Stimulated activated CD4-positive, alpha-beta T cell treated with anti-CD3 and anti-CD28 coated beads, Interleukin-1b, Interleukin-23, amount 100 ng/mL, for 4 hours (primary cell): ENCODE measurements around the gene TMEM147.
A peak's percentile ranks its signal among the peaks of the same experiment; 100 is the strongest.

ENCODE experiments used
- DNase-seq, 2 donors: peaks; one replicate each; pipeline ENCODE4 v3.0.0-alpha.2; 2020; ENCODE audit warnings: low read depth in 2 of 2

The TMEM147 gene

DNA sequence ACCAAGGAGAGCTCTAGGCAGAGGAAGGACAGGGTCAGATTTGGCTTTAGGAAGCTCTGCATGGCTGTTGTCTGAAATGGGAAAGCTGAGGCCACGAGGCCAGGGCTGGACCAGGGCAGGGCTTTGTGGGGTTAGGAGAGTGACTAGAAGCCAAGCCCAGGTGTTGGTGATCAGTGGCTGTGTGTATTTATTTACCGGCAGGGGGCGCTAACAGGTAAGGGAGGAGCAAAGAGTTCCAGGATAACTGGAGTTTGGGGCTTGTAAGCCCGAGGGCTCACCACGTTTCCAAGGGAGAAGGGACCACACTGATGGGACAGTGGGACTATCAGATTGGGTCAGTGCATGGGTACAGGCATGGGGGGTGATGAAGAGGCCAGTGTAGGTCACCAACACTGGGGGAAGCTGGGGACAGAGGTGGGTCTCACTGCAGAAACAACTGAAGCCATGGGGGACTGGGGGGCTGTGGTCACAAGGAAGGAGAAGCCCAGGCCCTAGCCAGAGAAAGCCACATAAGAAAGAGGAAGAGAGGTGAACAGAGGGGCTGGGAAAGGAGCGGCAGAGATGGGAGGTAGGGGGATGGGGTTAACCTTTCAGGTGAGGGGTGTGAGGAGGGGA, 3.9 kb downstream of the TMEM147 start:
- DNase-seq: peak in 1 of 2 donors; percentile 43

DNA sequence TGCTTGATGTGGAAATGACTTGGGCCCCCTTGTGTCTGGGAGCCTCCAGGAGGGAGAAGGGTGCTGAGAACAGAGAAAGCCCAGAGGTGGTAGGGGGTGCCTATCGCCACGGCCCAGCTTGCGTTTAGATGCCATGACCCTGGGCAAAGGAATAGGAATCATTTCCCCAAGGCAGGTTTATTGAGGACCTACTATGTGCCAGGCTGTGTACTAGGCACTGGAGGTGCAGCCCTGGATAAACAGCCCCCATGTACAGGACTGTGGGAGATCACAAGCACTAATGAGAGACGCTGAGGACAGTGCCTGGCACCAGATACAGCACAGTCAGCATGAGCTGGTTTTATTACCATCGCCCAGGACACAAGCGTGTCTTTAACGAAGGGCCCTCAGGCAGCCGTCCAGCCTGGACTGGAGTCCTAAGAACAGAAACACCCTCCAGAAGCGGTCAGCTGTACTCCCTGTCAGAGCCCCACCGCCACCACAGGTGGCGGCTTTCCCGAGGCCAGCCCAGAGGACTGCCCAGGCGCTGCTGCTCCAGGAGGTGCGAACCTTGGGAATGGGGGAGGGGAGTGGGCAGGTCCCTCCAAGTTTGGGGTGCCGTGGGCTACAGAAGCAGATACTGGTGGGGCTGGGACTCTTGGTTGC, 4.6 kb downstream of the TMEM147 start:
- DNase-seq: no peak

DNA sequence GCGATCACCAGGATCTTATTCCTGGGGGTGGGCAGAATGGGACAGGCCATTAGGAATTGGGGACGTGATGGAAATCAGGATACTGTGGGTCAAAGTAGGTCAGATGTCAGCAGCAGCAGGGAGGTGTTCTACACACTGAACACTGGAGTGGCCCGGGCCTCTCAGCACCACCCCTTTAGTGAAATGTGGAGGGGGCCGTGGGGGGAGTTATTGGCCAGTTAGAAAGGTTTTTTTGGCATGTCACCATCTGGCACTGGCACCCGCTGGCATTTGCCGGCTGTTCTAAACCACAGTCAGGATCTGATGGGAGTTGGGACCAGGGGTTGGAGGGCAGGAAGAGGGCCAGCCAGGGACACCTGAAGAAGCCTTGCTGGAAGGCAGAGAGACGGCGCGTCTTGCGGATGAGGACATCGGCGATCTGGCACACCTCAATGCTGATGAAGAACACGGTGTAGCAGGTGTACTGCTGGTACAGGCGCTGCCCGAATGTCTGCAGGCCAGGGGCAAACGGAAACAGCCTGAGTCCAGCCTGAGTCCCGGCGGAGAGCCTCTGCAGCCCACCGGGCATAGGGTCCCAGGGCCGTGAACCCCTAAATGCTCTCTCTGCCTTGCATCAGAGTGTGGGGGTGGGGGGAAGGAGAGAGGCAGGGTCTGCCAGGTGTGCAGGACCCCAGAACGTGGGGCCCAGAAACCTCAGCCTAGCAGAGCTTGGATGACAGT, 5.8 kb downstream of the TMEM147 start:
- no peak for DNase-seq

DNA sequence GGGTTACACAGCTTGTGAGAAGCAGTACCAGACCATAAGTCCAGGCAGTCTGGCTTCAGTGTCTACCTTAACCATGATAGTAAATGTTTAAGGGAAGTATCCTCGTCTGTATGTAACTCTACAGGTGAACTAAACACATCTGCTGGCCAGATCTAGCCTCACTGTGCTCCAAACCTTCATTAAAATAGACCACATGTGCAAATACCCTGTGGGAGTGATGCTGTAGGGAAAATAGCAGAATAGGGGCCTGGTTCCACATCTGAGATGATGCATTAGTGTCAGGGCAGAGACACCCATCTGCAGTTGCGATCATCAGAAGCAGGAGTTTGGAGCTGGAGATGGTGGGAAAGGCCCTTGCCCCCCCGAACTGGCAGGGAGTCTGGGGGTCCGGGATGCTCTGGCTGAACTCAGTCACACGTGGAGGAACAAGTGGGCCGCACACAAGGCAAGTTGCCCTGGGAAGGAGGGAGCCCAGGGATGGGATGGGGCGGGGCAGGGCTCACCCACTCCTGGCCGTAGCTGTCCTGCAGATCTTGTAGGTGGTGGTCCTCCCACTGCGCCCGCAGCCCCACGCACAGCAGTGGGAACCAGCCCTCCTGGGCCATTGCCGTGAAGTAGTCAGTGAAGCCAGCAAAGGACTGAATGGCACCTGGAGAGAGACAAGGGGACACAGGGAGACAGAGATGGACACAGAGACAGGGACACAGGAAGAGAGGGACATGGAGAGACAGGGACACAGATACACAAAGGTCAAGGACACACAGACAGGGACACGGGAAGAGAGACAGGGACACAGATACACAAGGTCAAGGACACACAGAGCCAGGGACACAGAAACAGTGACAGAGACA, 7.3 kb downstream of the TMEM147 start:
- DNase-seq: no peak

DNA sequence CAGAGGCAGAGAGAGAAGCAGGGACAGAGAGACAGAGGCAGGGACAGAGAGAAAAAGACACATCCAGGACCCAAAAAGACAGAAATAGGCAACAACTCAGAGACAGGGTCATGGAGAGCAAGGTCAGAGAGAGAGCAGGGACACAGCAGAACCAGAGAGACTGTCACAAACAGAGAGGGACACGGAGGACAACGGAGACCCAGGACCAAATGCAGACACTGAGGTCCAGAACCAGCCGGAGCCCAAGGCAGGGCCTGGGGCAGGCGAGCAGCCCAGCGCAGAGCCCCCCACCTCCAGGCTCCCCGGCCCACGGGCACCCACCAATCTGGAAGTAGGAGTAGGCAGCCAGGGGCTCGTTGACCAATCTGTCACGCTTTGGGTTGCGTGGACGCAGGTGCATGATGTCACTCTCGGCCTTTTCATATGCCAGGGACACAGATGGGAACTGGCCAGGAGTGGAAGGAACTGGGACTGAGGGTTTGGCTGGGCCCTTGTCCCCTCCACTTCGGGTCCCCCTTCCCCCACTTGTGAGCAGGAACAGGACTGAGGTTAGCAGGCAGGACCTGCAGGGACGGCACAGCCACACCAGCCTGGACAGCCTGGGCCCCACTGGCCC, 8.1 kb downstream of the TMEM147 start:
- DNase-seq: no peak

DNA sequence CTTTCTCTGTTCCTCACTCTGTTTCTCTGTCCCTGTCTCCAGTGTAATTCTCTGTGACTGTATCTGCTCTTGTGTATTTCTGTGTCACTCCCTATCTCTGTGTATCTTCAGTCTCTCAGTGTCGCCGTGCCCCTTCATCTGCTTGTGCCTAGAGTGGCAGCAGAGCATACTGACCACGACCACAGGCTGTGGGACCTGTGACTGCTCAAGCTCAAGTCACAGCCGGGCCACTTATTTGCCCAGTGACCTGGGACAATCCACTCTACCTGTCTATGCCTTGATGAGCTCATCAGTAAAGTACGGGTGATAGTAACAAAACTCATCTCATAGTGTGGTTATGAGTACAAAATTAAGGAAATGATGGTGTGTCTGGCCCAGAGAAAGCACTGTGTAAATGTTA, 8.7 kb downstream of the TMEM147 start:
- DNase-seq: no peak

GRCh38 chr19:35555301-35556005, 10.0 kb downstream of the TMEM147 start:
- DNase-seq: no peak

DNA sequence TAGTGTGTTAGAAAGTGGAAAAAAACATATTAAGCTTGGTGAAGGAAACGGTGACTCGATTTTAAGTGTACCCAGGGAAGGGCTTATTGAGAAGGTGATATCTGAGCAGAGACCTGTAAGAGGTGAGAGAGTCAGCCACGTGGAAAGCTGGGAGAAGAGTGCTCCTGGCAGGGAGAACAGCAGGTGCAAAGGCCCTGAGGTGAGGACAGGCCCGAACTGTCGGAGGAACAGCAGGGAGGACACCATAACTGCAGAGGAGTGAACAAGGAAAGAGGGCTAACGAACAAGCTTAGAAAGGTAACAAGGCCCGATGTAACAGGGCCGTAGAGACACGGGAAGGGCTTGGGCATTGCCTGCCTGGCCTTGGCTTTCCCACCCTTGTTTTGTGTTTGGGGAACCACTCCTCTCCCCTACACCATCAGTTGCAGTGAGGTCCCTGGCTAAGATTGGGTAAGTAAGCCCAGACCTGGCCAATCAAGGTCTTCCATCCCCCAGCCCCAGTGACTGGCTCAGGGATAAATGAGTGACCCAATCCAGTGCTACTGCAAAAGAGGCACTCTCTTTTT, 10.7 kb downstream of the TMEM147 start:
- DNase-seq: no peak

DNA sequence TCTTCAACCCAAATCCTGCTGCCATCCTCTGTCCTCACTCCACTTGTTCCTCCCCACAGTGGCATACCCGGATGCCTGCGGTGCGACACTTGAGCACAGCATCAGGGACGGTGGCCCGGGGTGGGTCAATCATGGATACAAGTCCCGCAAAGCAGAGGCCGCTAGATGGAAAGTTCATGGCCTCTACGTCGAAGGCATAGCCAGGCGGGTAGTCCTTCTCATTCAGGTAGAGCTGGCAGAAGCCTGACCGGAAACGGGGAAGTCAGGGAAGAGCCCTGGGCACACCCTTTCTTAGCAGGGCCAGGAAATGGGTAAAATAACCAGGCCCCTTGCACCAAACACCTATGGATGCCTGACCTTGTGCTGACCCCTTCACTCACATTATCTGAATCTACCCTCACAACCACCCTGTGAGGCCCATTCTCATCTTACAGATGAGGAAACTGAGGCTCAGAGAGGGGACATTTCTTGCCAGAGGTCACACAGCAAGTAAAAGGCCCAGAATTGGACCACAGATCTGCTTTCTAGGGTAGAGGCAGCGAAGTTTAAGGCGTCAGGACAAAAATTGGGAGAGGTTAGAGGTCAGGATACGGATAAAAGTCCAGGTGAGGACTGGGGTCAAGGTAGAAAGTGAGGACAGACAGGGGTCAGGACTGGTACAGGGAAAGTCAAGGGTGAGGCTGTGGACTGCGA, 11.6 kb downstream of the TMEM147 start:
- no peak for DNase-seq

GRCh38 chr19:35557539-35558399, 12.3 kb downstream of the TMEM147 start:
- DNase-seq: peak; percentile 34 to 54

- no peak for DNase-seq
Observed at GRCh38 chr19:35558400-35559280, 13.2 kb downstream of the TMEM147 start.

DNA sequence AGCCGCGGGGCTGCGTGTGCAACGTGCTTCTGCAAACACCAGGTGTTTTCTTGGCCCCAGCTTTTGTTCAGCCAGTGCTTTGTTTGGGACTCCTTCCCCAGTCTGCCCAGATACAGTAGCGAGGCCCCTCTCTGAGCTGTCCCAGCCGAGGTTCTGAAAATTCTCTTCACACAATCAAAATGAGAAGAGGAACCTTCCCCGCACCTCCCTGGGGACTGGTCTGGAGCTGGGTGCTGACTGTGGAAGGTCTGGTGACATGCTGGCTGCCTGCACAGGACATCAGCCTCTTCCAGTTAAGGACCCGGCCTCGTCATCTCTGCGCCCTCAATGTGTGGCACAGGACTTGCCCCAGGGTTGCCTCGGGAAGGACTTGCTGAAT, 13.8 kb downstream of the TMEM147 start:
- no peak for DNase-seq

- no peak for DNase-seq
Observed at GRCh38 chr19:35559781-35560180, 14.4 kb downstream of the TMEM147 start.

GRCh38 chr19:35560271-35560670, 14.8 kb downstream of the TMEM147 start:
- DNase-seq: no peak

GRCh38 chr19:35560677-35561076, 15.3 kb downstream of the TMEM147 start:
- no peak for DNase-seq

GRCh38 chr19:35561436-35561835, 16.0 kb downstream of the TMEM147 start:
- DNase-seq: no peak

DNA sequence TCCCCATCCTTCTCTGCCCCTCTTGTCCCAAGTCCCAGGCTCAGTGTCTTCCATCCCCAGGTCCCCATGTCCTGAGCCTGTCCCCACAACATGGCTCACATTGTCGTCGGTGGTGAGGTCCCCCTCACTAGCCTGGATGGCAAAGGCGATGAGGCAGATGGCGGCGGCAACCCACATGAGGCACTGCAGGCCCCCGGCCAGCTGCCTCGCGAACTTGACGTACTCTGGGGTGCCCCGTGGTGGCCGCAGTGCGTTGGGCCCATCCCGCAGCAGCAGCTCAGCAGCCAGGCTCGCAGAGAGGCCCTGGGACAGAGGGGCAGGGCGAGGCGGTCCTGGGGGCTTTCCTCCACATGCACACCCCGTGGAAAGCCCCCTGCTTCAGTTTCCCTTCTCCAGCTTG, 16.9 kb downstream of the TMEM147 start:
- DNase-seq: no peak

DNA sequence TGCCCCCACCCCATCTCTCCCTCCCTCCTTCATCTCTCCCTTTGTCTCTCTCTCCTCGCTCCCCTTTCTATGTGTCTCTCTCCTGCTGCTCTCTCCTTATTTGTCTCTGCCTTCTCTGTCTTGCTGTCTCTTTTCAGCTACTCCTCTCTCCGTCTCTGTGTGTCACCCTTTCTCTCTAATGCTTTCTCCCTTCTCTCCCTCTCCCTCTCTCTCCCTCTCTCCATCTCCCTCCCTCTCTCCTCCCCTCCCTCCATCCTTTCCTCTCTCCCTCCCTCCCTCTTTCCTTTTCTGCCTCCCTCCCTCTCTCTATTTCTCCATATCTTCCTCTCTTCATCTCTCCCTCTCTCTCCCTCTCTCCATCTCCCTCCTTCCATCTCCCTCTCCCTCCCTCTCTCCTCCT, 17.4 kb downstream of the TMEM147 start:
- DNase-seq: no peak
